Measurements from ENCODE around the gene SORBS1. TPM values are rescaled to one million over a fixed set of nuclear protein-coding genes. Genes with fewer than 3 reads are reported as not detected.

The SORBS1 gene
- total RNA-seq, 1 experiment from 2014 or later, result 0.56 TPM

DNA sequence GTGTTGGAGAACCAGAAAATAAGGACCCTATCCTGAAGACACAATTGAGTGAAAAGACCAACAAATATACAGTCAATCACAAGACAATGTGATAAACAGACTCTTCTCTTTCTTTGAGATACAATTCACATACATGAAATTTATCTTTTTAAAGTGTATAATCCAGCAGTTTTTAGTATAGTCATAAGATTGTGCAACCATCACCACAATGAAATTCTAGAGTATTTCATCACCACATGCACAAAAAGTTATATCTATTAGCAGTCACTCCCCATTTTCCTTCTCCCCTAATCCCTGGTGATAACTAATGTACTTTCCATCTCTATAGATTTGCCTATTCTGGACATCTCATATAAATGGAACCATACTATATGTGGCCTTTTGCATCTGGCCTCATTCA, 8.2 kb upstream of the SORBS1 start:
- no peak for TF ChIP-seq EZH2 (IDR thresholded peaks at IDR 0.05; ENCODE audit: borderline replicate concordance, low read depth, low read length, poor library complexity, severe bottlenecking)
- TF ChIP-seq, protein P1, sequence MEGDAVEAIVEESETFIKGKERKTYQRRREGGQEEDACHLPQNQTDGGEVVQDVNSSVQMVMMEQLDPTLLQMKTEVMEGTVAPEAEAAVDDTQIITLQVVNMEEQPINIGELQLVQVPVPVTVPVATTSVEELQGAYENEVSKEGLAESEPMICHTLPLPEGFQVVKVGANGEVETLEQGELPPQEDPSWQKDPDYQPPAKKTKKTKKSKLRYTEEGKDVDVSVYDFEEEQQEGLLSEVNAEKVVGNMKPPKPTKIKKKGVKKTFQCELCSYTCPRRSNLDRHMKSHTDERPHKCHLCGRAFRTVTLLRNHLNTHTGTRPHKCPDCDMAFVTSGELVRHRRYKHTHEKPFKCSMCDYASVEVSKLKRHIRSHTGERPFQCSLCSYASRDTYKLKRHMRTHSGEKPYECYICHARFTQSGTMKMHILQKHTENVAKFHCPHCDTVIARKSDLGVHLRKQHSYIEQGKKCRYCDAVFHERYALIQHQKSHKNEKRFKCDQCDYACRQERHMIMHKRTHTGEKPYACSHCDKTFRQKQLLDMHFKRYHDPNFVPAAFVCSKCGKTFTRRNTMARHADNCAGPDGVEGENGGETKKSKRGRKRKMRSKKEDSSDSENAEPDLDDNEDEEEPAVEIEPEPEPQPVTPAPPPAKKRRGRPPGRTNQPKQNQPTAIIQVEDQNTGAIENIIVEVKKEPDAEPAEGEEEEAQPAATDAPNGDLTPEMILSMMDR (conservative IDR thresholded peaks at IDR 0.05; ENCODE audit: low read depth, low read length), result no peak
- Histone ChIP-seq H3K9me3 (ENCODE audit: low read depth, low read length, poor library complexity, severe bottlenecking) (no peaks in the 10 kb centered on the region), H3K4me1 (ENCODE audit: insufficient read depth, low read length, poor library complexity, severe bottlenecking) (no peaks in the 10 kb centered on the region), H3K36me3 (ENCODE audit: insufficient read depth, low read length, poor library complexity, severe bottlenecking) (no peaks in the 10 kb centered on the region), H3K4me3 (ENCODE audit: low read depth, low read length, poor library complexity, severe bottlenecking) (no peak overlapping the region), H3K27ac (ENCODE audit: low read depth, low read length, poor library complexity, severe bottlenecking) (no peak overlapping the region), H3K27me3 (replicated peaks; ENCODE audit: insufficient read depth, low read depth, low read length, poor library complexity) (peaks cover 83% of the 10 kb centered on the region)
- DNase-seq (ENCODE audit: low spot score), result no peak
- POLR2A ChIA-PET (ENCODE audit: low non-redundant PET), result no interaction called here
- BruUV-seq (replicated peaks), result no TSS peak
- CTCF ChIA-PET, result no interaction called here
- intact Hi-C loops (cut with micrococcal nuclease; ENCODE audit: unreplicated experiment), result no loop called here

DNA sequence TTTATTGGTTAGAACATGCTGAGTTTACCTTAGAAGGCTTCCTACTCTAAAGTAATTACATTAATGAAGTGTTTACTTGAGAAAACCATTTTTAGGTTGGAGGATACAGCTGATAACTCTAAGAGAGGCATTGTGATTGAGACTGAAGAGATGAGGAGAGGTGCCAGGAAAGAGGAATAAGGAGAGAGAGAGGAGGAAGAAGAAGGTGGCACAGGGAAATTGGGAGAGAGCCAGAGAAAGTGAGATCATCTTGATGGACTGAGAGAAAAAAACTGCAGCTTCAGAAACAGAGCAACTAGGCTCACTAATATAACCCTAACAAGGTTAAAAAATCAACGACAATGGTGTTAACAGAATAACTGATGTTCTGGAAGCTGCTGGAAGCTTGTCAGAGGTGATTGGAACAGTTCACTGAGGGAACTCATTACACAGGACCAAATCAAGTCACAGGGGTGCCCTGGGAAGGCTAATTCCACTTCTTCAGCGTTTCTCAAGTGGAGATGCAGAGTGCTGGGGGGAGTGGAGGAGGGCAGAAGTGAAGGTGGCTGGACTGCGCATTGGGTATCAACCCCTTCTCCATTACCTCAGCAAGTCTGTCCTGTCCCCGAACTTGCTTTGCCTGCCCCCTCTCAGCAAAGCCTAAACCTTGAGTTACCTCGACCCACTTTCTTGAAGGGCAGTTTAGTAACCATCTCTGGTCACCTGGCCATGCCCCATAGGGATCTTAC, 6.9 kb upstream of the SORBS1 start:
- Histone ChIP-seq H3K9me3 (ENCODE audit: low read depth, low read length, poor library complexity, severe bottlenecking) (no peaks in the 10 kb centered on the region), H3K4me1 (ENCODE audit: insufficient read depth, low read length, poor library complexity, severe bottlenecking) (no peaks in the 10 kb centered on the region), H3K27me3 (replicated peaks; ENCODE audit: insufficient read depth, low read depth, low read length, poor library complexity) (peaks cover 75% of the 10 kb centered on the region), H3K4me3 (ENCODE audit: low read depth, low read length, poor library complexity, severe bottlenecking) (no peak overlapping the region), H3K36me3 (ENCODE audit: insufficient read depth, low read length, poor library complexity, severe bottlenecking) (no peaks in the 10 kb centered on the region), H3K27ac (ENCODE audit: low read depth, low read length, poor library complexity, severe bottlenecking) (no peak overlapping the region)
- intact Hi-C loops (cut with micrococcal nuclease; ENCODE audit: unreplicated experiment), result no loop called here
- TF ChIP-seq EZH2 (IDR thresholded peaks at IDR 0.05; ENCODE audit: borderline replicate concordance, low read depth, low read length, poor library complexity, severe bottlenecking), result no peak
- BruUV-seq (replicated peaks), result no TSS peak
- CTCF ChIA-PET, result no interaction called here
- POLR2A ChIA-PET (ENCODE audit: low non-redundant PET), result no interaction called here
- DNase-seq (ENCODE audit: low spot score), result no peak

DNA sequence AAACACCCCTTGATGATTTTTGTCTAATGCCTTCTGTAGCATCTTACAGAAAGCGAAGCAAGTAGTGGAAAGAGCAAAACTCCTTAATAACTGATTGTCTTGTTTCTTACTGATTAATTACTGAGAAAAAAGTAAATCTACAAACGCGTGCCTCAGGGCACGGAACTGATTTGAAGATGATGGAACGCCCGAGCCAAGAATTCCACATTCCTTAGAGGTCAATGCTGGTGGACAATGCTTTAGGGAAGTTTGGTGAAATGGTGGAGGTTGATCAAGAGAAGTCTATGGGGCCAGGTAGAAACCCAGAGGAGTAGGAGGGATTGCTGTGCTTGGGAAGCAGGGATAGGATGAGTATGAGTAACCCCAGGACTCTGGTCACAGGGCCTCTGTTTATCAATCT, 5.0 kb upstream of the SORBS1 start:
- TF ChIP-seq EZH2 (IDR thresholded peaks at IDR 0.05; ENCODE audit: borderline replicate concordance, low read depth, low read length, poor library complexity, severe bottlenecking), result no peak
- TF ChIP-seq, protein P1 (conservative IDR thresholded peaks at IDR 0.05; ENCODE audit: low read depth, low read length), result no peak
- POLR2A ChIA-PET (ENCODE audit: low non-redundant PET), result no interaction called here
- Histone ChIP-seq H3K27ac (ENCODE audit: low read depth, low read length, poor library complexity, severe bottlenecking) (no peak overlapping the region), H3K4me3 (ENCODE audit: low read depth, low read length, poor library complexity, severe bottlenecking) (no peak overlapping the region), H3K36me3 (ENCODE audit: insufficient read depth, low read length, poor library complexity, severe bottlenecking) (no peaks in the 10 kb centered on the region), H3K27me3 (replicated peaks; ENCODE audit: insufficient read depth, low read depth, low read length, poor library complexity) (peaks cover 69% of the 10 kb centered on the region), H3K9me3 (ENCODE audit: low read depth, low read length, poor library complexity, severe bottlenecking) (no peaks in the 10 kb centered on the region), H3K4me1 (ENCODE audit: insufficient read depth, low read length, poor library complexity, severe bottlenecking) (no peaks in the 10 kb centered on the region)
- no TSS peak for BruUV-seq (replicated peaks)
- DNase-seq (ENCODE audit: low spot score), result no peak
- CTCF ChIA-PET, result no interaction called here
- intact Hi-C loops (cut with micrococcal nuclease; ENCODE audit: unreplicated experiment), result no loop called here

GRCh38 chr10:95565336-95565735, 4.2 kb upstream of the SORBS1 start:
- no peak for TF ChIP-seq EZH2 (IDR thresholded peaks at IDR 0.05; ENCODE audit: borderline replicate concordance, low read depth, low read length, poor library complexity, severe bottlenecking)
- TF ChIP-seq, protein P1 (conservative IDR thresholded peaks at IDR 0.05; ENCODE audit: low read depth, low read length), result no peak
- Histone ChIP-seq H3K4me3 (ENCODE audit: low read depth, low read length, poor library complexity, severe bottlenecking) (no peak overlapping the region), H3K4me1 (ENCODE audit: insufficient read depth, low read length, poor library complexity, severe bottlenecking) (no peaks in the 10 kb centered on the region), H3K9me3 (ENCODE audit: low read depth, low read length, poor library complexity, severe bottlenecking) (no peaks in the 10 kb centered on the region), H3K36me3 (ENCODE audit: insufficient read depth, low read length, poor library complexity, severe bottlenecking) (no peaks in the 10 kb centered on the region), H3K27me3 (replicated peaks; ENCODE audit: insufficient read depth, low read depth, low read length, poor library complexity) (peaks cover 68% of the 10 kb centered on the region), H3K27ac (ENCODE audit: low read depth, low read length, poor library complexity, severe bottlenecking) (no peak overlapping the region)
- BruUV-seq (replicated peaks), result no TSS peak
- DNase-seq (ENCODE audit: low spot score), result peak; percentile 70
- intact Hi-C loops (cut with micrococcal nuclease; ENCODE audit: unreplicated experiment), result no loop called here
- ChIA-PET CTCF (no interaction called here), POLR2A (ENCODE audit: low non-redundant PET) (no interaction called here)

Measured in A673 (cell line).